HG03342 (cell line): Measurements from ENCODE around the gene ARL8B.

Experiments used
- ATAC-seq: cut with Tn5 transposase; IDR thresholded peaks from one replicate; pipeline ENCODE4 v1.9.1; 2021; ENCODE audit warnings: mild to moderate bottlenecking, moderate library complexity; ENCODE audit not compliant: unreplicated experiment

The ARL8B gene

DNA sequence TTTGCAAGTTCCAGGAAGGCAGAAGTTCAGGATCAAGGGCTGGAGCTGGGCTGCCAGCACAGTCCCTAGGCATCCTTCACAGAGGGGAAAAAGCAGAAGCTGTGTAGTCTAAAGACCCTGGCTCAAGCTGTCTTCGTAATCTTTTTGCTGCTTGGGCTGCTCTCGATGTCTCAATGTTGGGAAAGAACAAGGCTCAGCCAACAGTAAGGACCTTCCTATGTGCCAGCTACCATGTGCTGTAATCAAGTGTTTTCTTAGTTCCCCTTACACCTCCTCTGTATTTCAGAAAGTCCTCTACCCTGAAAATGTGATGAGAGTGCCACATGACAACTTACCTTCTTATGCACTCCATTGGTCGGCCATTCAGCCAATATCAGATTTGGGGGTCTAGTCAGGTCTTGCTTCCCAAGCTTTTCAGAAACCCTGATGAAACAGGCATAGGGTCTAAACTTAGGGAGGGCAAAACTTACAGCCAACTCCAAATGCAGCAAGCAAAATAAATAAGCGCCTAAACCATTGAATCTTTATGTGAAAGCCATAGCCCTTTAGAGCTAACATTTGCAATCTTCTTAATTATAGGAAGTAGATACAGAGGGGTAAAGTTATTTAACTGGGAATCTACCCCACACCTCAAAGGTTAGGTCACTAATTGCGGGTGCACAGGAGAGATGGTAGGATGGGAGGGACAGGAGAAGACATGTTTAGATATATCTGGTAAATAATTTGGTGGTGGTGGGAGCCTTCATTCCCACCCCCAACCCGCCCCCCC lies 64.2 kb downstream of the ARL8B start:
- ATAC-seq: peak; percentile 11

DNA sequence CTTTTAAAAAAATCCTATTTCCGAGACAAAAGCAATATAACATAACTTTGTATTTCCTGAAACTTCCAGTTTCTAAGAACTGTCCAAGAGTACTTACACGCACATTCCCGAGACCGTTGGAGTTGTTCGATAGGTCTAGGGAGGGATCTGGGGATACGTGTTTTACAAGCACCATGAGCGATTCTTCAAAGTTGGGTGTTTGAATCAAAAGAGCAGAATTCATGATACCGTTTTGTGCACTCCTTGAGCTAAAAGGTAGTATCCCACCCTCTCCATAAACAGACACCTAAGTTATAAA lies 64.7 kb downstream of the ARL8B start:
- ATAC-seq: no peak

DNA sequence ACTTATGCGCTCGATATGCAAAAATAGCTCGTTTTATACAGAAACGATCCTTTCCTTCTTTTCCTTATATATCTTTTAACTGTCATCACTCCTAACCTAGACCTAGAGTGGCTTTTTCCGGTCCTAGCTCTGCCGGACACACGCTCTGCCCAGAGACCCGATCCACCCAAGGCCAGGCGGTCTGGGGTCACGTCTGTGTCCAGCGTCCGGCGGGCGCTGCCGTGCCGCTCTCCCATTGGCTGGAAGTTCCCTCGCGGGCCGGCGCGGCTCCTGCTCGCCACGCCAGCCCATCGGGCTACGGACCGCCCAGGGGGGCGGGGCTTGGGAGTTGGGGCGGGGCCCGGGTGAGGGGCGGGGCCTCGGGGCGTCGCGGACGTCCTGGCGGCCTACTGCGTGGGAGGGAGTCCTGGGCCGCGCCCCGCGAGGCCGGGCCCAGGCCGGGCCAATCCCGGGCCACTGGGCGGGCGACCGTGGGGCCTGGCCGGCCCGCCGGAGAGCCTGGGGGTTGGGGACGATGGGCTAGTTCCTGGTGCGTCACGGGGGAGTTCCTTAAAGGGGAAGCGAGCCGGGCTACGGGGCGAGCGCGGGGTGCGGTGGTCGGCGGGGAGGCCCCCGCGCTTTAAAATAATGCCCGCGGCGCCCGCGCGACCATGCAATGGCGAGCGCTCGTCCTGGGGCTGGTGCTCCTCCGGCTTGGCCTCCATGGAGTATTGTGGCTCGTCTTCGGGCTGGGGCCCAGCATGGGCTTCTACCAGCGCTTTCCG lies 65.2 kb downstream of the ARL8B start, which contains the start of gene EDEM1:
Gene EDEM1 (plus strand): TSS at position 552 of the 764 bp plus-strand sequence. CDS start 99 bp downstream, at position 651.
- peak; percentile 82 for ATAC-seq

DNA sequence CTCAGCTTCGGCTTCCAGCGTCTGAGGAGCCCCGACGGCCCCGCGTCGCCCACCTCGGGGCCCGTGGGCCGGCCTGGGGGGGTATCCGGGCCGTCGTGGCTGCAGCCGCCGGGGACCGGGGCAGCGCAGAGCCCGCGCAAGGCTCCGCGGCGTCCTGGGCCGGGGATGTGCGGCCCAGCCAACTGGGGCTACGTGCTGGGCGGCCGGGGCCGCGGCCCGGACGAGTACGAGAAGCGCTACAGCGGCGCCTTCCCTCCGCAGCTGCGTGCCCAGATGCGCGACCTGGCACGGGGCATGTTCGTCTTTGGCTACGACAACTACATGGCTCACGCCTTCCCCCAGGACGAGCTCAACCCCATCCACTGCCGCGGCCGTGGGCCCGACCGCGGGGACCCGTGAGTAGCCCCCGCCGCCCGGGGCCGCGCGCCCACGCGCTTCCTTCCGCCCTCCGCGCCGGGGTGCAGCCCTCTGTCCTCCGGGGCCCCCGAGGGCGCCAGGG lies 65.9 kb downstream of the ARL8B start:
- peak; percentile 7 for ATAC-seq

DNA sequence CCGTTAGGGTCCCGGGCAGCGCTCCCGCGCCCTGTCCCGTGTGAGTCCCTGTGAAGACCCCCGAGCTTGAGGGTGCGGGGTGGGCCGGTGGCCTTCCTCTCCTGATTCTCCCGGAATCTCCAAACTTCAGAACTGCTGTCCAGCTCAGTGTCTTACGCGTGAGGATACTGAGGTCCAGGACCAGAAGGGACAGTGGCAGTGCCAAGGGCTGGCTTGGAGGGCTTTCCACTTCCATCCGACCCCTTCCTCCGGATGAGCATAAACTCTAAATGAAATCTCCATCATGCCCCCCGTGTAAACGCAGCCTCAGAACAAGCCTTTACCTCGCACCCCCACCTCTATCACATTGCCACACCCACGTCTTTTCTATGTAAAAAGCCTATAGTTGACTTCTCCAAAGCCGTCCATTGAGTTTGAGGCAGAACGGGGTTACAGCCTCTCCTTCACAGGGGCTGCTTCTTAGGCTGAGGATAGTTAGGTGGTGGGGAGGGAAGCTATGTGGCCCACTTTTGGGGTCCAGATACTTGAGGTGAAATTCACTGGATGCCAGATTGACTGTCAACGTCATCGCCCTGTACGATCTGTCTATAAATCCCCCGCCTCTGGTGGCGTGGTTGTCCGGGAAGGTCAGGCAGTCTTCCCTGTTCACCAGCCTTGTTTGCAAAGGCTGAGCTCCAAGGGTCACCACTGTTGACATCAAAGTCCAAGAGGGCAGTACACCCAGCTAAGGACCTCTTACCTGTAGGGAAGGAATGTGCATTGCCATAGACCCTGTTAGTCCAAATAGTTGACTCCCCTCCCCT lies 66.5 kb downstream of the ARL8B start:
- no peak for ATAC-seq

DNA sequence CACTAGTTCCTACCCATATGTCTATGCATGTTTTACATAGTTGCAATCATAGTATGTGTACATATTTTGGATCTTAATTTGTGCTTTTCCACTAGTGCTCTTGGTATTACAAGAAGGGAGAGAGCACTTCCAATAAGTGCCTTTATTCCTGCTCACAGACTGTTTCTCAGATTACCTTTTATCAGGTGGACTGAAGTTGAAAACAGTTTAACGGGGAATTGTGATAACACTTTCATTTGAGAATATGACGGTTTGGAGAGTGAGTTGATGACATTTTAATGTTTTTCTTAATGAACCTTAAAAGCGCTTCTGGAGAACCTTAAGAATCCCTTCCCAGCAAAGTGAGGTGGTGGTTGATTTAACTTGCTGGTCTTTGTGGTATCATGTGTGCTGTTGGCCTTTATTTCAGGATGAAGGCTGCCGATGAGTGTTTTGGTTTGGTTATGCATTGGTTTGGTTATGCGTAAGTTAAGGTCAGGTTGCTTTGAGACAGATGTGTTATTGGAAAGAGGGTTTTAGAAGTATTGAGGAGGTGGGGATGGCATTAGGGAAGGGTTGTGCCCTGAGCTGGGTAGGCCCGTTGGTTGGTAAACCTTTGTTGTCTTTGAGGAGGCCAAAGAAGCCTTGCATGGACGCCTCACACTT lies 68.2 kb downstream of the ARL8B start:
- no peak for ATAC-seq

DNA sequence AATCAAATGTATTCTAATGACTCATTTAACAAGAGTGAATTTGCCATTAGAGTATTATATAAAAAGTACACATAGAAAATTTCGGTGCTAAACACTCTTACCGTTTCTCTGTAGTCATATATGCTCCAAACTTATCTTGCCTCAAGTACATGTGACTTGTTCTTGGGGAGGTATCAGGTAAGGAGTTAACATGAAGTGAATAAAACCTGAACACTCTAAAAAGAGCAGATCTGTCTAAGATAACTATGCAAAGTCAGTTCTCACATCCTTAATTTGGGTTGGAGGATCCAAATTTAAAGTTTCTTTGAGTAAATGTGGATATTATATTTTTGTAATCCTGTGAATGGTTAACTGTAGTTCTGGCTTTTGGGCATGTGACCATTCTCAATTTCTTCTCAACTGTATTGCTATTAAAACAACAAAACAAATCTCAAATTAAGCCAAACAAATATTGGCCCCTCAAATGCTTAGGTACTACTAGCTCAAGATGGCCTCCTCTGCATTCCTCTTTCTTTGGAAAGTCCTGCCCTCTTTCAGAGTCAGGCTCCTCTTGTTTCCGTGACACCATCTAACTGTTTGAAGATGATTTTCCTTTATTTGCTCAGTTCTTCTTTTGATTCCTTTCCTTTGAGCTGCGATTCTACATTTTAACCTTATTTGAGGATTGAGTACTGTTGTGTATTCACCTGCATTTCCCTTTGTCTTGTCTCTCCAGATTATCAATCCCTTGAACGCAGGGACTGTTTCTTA lies 69.6 kb downstream of the ARL8B start:
- ATAC-seq: no peak

DNA sequence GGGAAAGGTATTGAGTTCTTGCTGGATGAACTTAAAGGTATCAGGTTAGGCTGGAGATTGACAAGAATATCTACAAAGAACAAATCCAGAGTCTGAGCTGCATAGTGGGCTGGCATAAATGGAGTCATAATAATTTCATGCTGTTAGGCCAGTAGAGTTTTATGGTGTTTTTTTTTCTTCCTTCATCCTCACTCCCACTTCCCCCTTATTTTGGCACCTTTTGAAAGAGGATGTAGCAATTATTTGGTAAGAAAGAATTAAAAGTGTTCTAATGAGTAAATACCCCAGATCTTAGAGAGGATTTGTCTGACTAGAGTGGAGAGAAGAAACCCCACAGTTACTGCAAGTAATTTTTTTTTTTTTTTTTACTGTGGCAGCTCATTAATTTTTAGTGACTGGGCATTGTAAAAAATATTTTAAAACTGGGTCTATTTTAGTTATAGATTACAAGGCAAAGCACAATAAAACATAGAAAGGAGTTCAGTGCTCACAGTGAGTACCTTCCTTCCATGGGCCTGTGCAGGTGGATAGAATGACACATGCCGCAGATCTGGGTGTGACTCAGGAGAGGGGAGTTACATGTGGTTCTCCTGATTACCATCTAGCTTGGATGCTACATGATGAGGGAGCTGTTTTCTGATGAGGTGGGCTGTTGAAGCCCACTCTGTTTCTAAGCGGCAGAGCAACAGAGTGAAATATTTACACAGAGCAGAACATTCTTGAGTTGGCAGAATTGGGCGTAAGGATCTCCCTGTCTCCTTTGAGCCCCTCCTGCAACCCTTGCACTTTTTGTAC lies 70.7 kb downstream of the ARL8B start:
- no peak for ATAC-seq

DNA sequence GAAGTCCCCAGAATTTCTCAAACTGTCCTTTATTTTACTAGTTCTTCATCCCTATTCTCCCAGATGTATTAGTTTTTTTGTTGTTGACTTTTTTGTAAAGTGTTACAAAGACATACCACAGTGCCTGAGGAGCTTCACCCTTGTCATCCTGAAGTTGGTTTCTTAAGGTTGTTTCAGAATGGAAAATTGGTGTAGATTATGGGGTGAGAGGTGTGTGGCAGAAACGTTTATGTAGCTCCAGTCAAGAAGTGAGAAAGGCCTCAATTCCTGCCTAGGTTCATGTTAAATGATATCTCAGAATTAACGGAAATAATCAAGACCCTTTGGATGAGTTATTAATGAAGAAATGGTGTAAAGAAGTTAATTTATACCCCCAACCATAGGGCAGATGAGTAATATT lies 72.2 kb downstream of the ARL8B start:
- no peak for ATAC-seq

DNA sequence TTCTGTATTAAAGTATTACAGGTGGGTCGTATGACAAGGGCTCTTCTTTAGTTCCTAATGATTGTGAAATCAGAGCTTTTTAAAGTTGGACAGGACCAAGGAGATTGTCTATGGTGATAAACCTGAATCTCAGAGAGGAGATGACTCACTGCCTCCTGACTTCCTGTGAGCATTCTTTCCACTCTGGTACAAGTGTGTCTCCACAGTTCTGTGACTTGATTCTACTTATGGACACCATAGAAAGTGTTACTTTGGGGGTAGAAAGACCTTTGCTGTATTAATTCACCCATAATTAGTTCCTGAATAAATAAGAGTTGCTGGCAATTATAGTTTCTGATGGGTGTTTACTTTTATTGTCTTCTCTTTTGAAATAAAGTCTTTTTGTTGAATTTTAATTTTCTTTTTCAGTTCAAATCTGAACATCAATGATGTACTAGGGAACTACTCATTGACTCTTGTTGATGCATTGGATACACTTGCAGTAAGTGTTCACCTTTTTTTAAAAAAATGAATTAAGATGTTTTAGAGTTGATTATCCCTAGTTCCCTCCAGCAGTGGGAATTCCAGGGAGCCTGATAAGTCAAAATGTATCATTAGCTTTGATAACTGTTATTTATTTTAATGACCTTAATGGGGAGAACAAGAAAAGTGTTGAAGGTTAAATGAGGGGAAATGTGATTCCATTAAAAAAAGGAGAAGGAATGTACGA lies 72.9 kb downstream of the ARL8B start:
- peak; percentile 38 for ATAC-seq

DNA sequence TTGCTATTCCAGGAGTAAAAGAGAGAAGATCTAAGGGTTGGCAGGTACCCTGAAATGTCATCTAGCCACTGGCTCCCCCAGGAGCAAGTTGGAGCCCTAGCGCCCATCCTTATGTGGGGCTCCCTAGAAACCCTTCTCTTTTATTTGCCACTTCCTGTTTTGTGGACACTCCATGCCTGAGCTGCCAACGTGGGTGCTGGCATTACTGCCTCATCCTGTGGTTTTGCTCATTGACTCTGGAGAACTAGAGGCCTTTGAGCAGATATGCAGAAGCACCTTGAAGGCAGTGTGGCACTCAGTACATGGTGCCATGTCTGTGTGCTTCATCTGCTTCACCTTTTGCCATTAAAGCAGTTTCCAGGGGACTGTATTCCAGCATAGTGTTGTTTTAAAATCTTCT lies 73.5 kb downstream of the ARL8B start:
- no peak for ATAC-seq

DNA sequence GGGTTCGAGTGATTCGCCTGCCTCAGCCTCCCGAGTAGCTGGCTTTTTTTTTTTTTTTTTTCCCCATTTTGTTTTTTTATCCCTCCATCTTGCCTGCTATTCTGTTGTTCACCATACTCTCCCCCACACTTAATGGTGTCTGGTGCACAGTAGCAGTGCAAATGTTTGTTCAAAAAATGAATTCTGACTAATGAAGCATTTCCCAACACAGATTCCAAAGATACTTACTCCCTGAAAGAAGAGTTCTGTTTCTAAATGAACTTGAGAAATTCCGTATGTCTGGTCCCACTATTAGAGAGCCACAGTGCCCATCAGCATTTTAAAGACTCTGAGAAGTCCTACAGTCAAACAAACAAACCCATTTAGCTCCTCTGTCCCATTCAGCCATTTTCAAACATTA lies 74.9 kb downstream of the ARL8B start:
- ATAC-seq: no peak

DNA sequence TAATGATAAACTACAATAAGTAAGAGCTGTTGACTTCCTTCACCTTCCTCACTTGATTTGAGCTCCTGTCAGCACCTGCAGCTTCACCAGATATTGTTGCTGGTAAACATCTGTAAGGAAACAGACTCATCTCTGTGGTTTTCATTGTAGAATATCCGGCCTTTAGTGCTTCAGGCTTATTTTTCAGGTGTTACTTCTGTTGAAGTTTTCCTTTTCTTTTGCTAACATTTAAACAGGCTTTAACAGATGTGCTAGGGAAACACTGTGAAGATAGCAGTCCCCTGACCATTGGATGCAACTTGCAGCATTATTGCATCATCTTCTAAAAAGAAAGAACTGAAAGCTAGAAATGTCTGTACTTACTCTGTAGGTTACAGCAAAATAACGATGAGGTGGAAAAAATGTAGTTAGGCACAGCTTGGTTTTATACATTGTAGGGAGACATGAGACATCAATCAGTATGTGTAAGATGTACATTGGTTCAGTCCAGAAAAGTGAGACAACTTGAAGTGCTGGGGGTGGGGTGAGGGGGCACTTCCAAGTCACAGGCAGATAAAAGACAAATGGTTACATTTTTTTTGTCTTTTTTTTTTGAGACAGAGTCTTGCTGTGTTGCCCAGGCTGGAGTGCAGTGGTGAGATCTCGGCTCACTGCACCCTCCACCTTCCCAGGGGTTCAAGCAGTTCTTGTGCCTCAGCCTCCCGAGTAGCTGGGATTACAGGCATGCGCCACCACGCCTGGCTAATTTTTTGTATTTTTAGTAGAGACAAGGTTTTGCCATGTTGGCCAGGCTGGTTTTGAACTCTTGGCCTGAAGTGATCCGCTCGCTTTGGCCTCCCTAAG lies 75.6 kb downstream of the ARL8B start:
- peak; percentile 76 for ATAC-seq

DNA sequence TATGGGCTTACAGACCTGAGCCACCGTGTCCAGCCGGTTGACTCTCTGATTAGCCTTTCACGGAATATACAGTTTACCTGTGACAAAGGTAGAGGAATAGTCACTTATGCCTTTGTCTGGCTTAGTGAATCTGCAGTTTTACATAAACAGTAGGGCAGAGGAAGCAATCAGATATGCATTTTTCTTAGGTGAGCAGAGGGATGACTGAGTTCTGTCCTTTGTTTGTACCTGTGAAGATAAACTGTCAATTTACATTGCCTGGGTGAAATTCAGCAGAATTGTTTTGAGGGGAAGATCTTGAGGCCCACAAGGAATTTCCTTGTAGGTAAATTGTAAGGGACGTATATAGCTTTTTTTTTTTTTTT lies 76.2 kb downstream of the ARL8B start:
- no peak for ATAC-seq

DNA sequence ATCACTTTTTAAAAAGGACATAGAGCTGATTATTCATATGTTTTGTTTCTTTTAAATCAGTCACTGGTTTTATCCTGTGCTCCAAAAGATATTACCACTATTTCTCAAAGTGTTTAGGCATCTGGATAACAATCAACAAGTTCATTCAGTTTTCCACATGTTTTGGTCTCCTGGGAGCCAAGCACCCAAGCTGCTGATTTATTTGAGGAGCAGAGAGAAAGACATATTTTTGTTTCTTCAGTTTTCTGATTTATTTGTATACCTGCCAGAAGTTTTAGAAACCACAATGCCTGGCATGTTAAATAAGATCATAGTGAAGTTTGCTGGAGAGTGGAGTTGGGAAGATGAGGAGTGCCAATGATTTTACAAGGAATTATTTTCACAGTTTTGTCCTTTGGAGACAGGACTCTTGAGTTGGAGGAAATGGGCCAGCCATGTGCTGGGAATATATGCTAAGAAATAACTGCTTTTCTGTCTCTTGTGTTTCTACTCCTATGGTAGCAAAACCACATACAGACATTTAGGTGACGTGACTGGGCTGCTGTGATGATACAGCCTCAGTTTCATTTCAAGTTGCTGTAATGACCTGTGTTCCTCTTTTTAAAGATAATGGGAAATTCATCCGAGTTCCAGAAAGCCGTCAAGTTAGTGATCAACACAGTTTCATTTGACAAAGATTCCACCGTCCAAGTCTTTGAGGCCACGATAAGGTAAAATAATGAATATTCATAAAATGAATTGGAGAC lies 77.1 kb downstream of the ARL8B start:
- peak; percentile 41 for ATAC-seq

DNA sequence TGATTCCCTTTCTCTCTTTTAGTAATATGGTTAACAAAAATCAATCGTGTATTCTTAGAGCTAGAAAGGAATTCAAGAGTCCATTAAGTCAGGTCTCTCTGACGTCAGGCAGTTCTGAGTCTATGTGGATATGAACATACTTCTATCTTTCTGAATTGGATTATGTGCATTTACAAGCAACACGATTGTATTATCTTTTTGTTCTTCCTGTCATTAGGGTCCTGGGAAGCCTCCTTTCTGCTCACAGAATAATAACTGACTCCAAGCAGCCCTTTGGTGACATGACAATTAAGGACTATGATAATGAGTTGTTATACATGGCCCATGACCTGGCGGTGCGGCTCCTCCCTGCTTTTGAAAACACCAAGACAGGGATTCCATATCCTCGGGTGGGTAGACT lies 79.4 kb downstream of the ARL8B start:
- ATAC-seq: no peak

DNA sequence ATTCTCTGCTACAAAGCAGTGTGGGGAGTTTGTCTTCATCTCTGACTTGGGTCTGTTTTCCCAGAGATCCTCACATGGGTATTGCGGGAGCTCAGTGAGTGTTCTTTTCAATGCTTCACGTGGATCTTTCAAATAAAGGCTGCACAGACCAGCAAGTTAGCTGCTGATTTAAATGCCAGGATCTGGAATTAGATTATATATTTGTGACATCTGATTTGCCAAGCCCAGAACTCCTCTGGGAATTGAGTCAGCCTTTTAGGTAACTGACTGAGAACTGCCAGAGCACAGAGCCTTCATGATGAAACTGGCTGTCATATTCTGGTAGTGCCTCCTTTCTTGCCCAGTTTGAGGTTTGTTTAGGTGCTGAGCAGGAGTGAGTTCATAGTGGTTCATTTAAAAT lies 80.1 kb downstream of the ARL8B start:
- ATAC-seq: no peak
